Duodenal mucosa (tissue), 2 donors: Measurements from ENCODE around the gene SRPRB.

Experiments
- H3K27ac ChIP-seq: one replicate; pipeline ENCODE4 v1.7.0; 2013; ENCODE audit warnings: low read depth, low read length
- H3K27me3 ChIP-seq, 2 donors: one replicate each; pipeline ENCODE4 v1.7.0; 2013; ENCODE audit warnings: low read length in 2 of 2, control low read depth in 1 of 2; ENCODE audit not compliant: insufficient read depth in 2 of 2, control insufficient read depth in 1 of 2
- H3K36me3 ChIP-seq, 2 donors: one replicate each; pipeline ENCODE4 v1.7.0; 2013; ENCODE audit warnings: low read length in 2 of 2, control low read depth in 1 of 2; ENCODE audit not compliant: insufficient read depth in 2 of 2, control insufficient read depth in 1 of 2
- H3K4me1 ChIP-seq, 2 donors: one replicate each; pipeline ENCODE4 v1.7.0; 2013; ENCODE audit warnings: low read length in 2 of 2, control low read depth in 1 of 2; ENCODE audit not compliant: insufficient read depth in 2 of 2, control insufficient read depth in 1 of 2
- H3K4me3 ChIP-seq, 2 donors: one replicate each; pipeline ENCODE4 v1.7.0; 2013; ENCODE audit warnings: low read length in 2 of 2, low read depth in 1 of 2
- H3K9ac ChIP-seq, 2 donors: one replicate each; pipeline ENCODE4 v1.7.0; 2013; ENCODE audit warnings: low read length in 2 of 2, low read depth in 1 of 2
- H3K9me3 ChIP-seq, 2 donors: one replicate each; pipeline ENCODE4 v1.7.0; 2013; ENCODE audit warnings: low read length in 2 of 2, control low read depth in 1 of 2; ENCODE audit not compliant: control insufficient read depth in 1 of 2

The SRPRB gene

DNA sequence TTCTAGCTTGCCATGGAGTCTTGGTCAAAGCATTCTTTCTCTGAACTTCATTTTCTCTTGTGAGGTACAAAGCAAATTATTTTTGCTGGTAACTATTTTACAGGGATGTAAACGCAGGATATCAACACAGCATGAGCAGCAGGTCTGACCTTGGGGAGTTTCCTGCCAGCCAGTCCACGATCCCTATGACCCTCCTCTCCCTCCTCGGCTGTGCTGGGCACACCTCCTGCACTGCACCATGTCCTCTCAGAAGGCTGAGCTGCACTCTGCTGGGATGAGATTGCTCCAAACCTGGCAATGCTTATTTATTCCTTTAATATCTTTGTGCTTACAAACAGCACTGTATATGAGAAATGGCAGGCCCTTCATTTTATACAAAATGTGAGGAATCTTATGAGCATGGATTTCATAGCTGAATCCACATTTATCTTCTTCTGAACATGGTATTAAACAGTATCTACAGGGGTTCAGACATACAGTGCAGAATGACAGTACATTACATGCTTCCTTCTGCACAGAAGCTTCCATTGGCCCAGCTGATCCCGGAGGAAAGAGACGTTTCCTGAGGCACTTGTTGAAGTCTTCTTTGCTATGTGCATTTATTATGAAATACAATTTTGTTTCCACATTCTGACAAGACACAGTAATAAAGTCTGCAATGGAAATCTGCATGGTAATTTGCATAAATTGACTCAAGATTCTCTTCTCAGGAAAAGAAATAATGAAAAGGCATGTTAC lies 48.8 kb downstream of the SRPRB start:
- H3K27me3 ChIP-seq, result no peaks in the 10 kb centered on the region
- no peaks in the 10 kb centered on the region for H3K9me3 ChIP-seq
- no peaks in the 10 kb centered on the region for H3K36me3 ChIP-seq
- H3K4me3 ChIP-seq, result no peak overlapping the region
- H3K9ac ChIP-seq, result no peak overlapping the region
- no peaks in the 10 kb centered on the region for H3K4me1 ChIP-seq
- no peak overlapping the region for H3K27ac ChIP-seq

DNA sequence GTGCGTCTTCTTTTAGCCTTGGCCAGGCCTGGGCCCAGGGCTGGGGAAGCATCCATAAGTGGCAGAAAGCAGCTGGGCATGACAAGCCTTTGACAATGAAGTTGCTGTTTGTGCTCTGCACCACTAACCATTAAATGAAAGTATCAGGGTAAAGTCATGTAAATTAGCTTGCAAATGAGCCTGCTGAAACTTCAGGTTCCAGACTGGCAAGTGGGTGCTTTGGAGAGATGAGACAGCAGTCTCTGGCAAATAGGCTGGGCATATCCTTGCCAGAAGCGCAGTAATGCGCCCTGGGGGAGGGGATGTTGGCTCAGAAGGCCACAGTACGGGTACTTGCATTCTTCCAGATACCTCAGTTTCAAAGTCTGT lies 49.4 kb downstream of the SRPRB start:
- Histone ChIP-seq H3K27me3 (no peaks in the 10 kb centered on the region), H3K4me3 (no peak overlapping the region), H3K9ac (no peak overlapping the region), H3K36me3 (no peaks in the 10 kb centered on the region), H3K4me1 (no peaks in the 10 kb centered on the region), H3K27ac (no peak overlapping the region), H3K9me3 (no peaks in the 10 kb centered on the region)

DNA sequence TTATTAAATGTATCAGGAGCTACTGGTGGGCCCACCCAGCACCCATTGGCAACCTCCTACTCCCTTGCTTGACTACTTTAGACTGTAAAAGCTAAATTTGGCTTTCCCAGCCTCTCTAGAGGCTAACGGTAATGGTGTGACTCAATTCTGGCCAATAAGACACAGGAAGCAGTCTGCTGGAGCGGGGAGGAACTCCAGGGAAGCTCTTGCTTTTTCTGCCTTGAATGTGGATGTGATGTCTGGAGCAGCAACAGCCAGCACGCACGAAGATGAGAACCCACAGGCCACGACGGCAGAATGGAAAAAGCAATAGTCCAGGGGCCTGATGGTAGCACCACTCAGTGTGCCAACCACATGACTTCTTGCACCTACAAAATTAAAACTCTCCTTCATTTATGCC lies 50.2 kb downstream of the SRPRB start:
- no peak overlapping the region for H3K9ac ChIP-seq
- H3K9me3 ChIP-seq, result no peaks in the 10 kb centered on the region
- H3K36me3 ChIP-seq, result no peaks in the 10 kb centered on the region
- H3K4me3 ChIP-seq, result no peak overlapping the region
- H3K27ac ChIP-seq, result no peak overlapping the region
- H3K27me3 ChIP-seq, result no peaks in the 10 kb centered on the region
- H3K4me1 ChIP-seq, result no peaks in the 10 kb centered on the region

DNA sequence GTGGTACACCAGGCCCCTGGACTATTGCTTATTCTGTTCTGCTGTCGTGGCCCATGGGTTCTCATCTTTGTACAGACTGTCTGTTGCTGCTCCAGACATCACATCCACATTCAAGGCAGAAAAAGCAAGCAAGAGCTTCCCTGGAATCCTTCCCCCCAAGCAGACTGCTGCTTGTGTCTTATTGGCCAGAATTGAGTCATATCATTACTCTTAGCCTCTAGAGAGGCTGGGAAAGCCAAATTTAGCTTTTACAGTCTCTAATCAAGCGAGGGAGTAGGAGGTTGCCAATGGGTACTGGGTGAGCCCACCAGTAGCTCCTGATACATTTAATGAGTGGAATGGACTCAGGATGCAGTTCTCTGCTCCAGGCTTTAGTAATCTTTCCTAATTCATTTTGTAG lies 50.7 kb downstream of the SRPRB start:
- Histone ChIP-seq H3K4me3 (no peak overlapping the region), H3K9me3 (no peaks in the 10 kb centered on the region), H3K9ac (no peak overlapping the region), H3K4me1 (no peaks in the 10 kb centered on the region), H3K36me3 (no peaks in the 10 kb centered on the region), H3K27ac (no peak overlapping the region), H3K27me3 (no peaks in the 10 kb centered on the region)

DNA sequence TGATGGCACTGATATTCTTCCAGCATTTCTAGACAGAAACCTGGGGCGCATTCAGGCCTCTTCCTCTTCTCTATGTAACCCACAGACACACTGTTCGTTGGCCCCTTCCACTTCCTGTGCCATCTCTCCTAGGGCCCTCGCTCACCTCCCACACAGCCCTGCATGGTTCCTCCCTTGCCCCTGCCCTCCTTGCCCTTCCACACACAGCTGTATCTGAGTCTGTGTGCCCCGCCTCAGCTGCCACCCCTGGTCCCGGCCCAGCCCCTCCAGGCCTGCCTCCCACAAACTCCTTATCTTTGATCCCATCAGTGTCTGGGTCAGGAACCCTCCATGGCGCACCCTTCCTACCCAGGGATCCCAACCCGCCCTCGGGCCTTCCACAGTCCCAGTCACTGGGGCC lies 52.2 kb downstream of the SRPRB start:
- Histone ChIP-seq H3K27me3 (no peaks in the 10 kb centered on the region), H3K9ac (no peak overlapping the region), H3K4me3 (no peak overlapping the region), H3K4me1 (no peaks in the 10 kb centered on the region), H3K27ac (no peak overlapping the region), H3K9me3 (no peaks in the 10 kb centered on the region), H3K36me3 (no peaks in the 10 kb centered on the region)

DNA sequence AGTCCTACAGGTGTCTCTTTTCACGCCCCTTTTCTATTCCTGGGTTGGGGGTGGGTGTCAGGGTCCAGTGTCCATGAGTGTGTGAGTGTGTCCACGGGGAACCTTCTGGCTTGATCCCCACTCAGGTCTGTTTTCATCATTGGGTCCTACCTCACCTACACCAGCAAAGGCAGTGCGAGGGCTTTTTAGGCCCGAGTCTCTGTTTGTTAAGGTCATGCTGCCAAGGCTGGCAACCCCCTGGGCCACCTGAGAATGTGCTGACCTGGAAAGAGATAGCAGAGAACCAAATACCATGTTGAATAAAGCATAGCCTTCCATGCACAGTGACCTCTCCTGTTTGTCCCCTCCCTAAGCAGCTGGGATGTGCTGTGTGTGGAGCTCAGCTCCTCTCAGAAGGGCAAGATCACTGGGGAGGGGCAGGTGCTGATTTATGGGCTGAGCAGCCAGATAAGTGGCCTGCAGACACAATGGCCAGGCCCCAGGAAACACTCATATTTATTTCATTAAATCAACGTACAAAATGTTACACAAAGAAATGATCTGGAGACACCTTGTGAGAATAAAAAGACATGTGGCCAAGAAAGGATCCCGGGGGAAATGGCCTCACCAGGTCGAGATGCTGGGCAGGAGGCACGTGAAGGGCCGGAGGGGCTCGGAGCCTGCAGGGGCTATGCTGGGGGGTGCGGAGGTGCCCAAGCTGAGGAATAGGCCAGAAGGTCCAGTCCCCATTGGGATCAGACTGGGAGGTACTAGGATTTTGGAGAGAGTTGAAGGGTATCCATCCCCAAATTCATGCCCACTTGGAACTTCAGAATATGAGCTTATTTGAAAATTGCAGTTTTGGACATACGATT lies 54.0 kb downstream of the SRPRB start:
- no peak overlapping the region for H3K27ac ChIP-seq
- H3K4me3 ChIP-seq, result no peak overlapping the region
- H3K9me3 ChIP-seq, result no peaks in the 10 kb centered on the region
- H3K27me3 ChIP-seq, result no peaks in the 10 kb centered on the region
- H3K36me3 ChIP-seq, result no peaks in the 10 kb centered on the region
- H3K4me1 ChIP-seq, result no peaks in the 10 kb centered on the region
- H3K9ac ChIP-seq, result no peak overlapping the region

DNA sequence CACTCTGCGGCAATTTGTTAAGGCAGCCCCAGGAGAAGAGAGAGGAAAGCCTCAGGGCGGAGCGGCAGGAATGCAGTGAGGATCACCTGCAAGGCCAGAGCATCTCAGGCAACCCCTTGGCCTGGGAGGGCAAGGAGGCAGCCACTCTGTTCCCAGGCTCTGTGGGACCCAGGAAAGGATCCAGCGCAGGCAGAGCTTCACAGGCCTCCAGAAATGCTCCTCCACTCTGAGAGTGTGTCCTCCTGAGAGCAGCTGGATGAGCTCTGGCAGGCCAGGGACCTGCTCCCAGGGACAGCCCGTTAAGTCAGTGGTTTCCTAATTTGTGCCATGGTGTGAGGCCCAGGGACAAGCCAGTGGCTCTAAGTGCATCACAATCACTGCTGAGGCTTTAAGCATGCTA lies 54.9 kb downstream of the SRPRB start:
- no peaks in the 10 kb centered on the region for H3K27me3 ChIP-seq
- H3K9ac ChIP-seq, result no peak overlapping the region
- no peak overlapping the region for H3K4me3 ChIP-seq
- no peaks in the 10 kb centered on the region for H3K36me3 ChIP-seq
- no peaks in the 10 kb centered on the region for H3K9me3 ChIP-seq
- no peaks in the 10 kb centered on the region for H3K4me1 ChIP-seq
- no peak overlapping the region for H3K27ac ChIP-seq

DNA sequence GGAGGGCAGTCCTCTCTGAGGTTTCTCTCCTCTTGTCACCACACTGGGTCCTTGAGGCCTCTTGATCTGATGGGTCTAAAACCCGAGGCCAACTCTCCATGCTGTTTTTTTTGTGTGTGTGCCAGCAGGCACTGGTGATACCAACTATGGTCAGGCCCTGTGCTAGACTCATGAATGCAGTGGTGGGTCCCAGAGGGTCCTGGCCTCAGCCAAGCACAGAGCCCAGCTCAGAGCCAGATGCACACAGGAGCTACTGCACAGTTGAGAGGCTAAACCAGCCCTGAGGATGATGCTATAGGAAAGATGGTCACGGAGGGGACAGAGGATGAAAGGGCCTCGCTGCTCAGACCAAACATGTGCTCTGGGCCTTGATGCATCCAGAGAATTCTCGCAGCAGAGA lies 56.5 kb downstream of the SRPRB start:
- Histone ChIP-seq H3K9me3 (no peaks in the 10 kb centered on the region), H3K27me3 (no peaks in the 10 kb centered on the region), H3K36me3 (no peaks in the 10 kb centered on the region), H3K4me3 (no peak overlapping the region), H3K4me1 (no peaks in the 10 kb centered on the region), H3K27ac (no peak overlapping the region), H3K9ac (no peak overlapping the region)

DNA sequence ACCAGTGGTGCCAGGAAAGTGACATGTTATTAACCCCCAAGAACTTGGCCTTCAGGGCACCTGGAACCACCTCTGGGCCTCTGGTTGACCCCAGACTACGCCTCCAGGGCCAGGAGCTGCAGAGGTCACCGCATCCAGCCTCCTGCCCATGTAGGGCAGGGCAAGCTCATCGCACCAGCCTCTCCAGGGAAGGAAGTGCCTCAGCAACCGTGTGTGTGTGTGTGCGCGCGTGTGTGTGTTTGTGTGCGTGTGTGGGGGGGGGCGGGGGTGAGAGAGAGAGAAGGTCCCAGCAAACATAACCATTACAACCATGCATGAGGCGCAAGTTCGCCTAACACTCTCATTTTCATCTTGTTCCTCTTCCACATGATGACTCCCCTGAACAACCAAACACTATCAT lies 58.3 kb downstream of the SRPRB start:
- no peak overlapping the region for H3K27ac ChIP-seq
- no peak overlapping the region for H3K4me3 ChIP-seq
- H3K9me3 ChIP-seq, result no peaks in the 10 kb centered on the region
- H3K27me3 ChIP-seq, result no peaks in the 10 kb centered on the region
- no peak overlapping the region for H3K9ac ChIP-seq
- H3K36me3 ChIP-seq, result no peaks in the 10 kb centered on the region
- H3K4me1 ChIP-seq, result no peaks in the 10 kb centered on the region

DNA sequence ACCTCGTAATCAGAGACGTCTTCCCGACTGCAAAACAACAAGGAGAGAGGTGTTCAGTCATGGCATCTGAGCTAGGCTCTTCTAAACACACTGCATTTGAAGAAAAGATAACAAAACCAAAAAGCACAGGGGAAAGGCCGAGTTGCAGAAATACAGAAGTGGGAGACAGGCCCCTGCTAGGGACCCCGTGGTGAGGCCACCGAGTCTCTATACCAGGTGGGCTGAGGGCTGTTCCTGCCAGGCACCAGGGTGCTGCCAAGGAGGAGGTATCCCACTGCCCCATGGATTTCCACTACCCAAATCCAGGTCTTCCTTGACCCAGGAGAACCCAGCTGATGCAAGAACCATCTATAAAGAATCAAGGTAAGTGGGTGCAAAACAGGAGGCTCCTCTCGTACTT lies 59.0 kb downstream of the SRPRB start:
- H3K4me3 ChIP-seq, result no peak overlapping the region
- no peak overlapping the region for H3K27ac ChIP-seq
- H3K9me3 ChIP-seq, result no peaks in the 10 kb centered on the region
- H3K36me3 ChIP-seq, result no peaks in the 10 kb centered on the region
- H3K9ac ChIP-seq, result no peak overlapping the region
- no peaks in the 10 kb centered on the region for H3K27me3 ChIP-seq
- no peaks in the 10 kb centered on the region for H3K4me1 ChIP-seq
